Body of pancreas (tissue), 4 donors: ENCODE results near the gene USP31. TPM values are rescaled to one million over a fixed set of nuclear protein-coding genes. Genes with fewer than 3 reads are reported as not detected.

ENCODE experiments used
- ATAC-seq: fragments of 150-250 bp; one replicate; pipeline ENCODE4 v1.9.1; 2016
- DNase-seq, 4 donors: peaks; one replicate each; pipeline ENCODE4 v3.0.0-alpha.2; 2019
- H3K27ac ChIP-seq, 4 donors: fragments of 200-600 bp; sonication (generic); 1 replicate in 3 of 4; 2 replicates in 1 of 4; pipeline versions ENCODE4 v1.5.1 to v1.6.1; 2016 to 2019; ENCODE audit warnings: mild to moderate bottlenecking in 1 of 4, mixed read lengths in 1 of 4, moderate library complexity in 1 of 4
- H3K27me3 ChIP-seq, 2 donors: fragments of 200-600 bp; sonication (generic); one replicate each; pipeline ENCODE4 v1.6.0; 2016; ENCODE audit warnings: mild to moderate bottlenecking in 1 of 2
- H3K36me3 ChIP-seq, 2 donors: fragments of 200-600 bp; sonication (generic); replicated peaks in 1 of 2; 2 replicates each; pipeline ENCODE4 v1.5.1; 2016; ENCODE audit warnings: low read depth in 2 of 2; ENCODE audit not compliant: insufficient read depth in 1 of 2
- H3K4me1 ChIP-seq: fragments of 200-600 bp; sonication (generic); one replicate; pipeline ENCODE4 v1.6.0; 2016
- H3K4me3 ChIP-seq, 2 donors: fragments of 200-600 bp; sonication (generic); 1 replicate in 1 of 2; 2 replicates in 1 of 2; pipeline ENCODE4 v1.5.1; 2016 to 2019
- H3K9me3 ChIP-seq, 3 donors: fragments of 200-600 bp; sonication (generic); 1 replicate in 2 of 3; 2 replicates in 1 of 3; pipeline ENCODE4 v1.5.1; 2016
- CTCF ChIP-seq, 7 experiments: fragments of 450-650 bp in 4 of 7; fragments of 200-600 bp in 3 of 7; sonication (generic) in 3 of 7; IDR thresholded peaks; one replicate each; pipeline ENCODE4 v1.5.1; 2016 to 2019; ENCODE audit warnings: antibody characterized with exemption in 7 of 7
- POLR2A ChIP-seq, 3 donors: fragments of 450-650 bp; IDR thresholded peaks; one replicate each; pipeline ENCODE4 v1.6.1; 2016; ENCODE audit warnings: antibody characterized with exemption in 3 of 3, mild to moderate bottlenecking in 2 of 3
- WGBS, 2 donors: methylation state at CpG; one replicate each; pipeline ENCODE4 v1.1.5; 2017; 5-methylcytosine and 5-hydroxymethylcytosine counted together
- intact Hi-C: fragments of 100-400 bp; cut with DNase I; formaldehyde crosslinking; loops from one replicate; pipeline ENCODE4 v1.15.1; 2023
- total RNA-seq, 2 donors: library from RNA; depleted of rRNA; stranded (reverse); fragments of >200 nt; gene quantifications; one replicate each; pipeline ENCODE4 v1.1.0, GENCODE V29; 2016

The USP31 gene
- total RNA-seq, 2 donors from 2014 or later: 5.2 to 8.6 TPM

GRCh38 chr16:23089111-23089510 lies 60.1 kb downstream of the USP31 start:
- TF ChIP-seq CTCF (IDR thresholded peaks at IDR 0.05) (no peak), POLR2A (IDR thresholded peaks at IDR 0.05) (no peak)
- intact Hi-C loops: no loop called here
- Histone ChIP-seq H3K9me3 (no peaks in the 10 kb centered on the region), H3K27me3 (no peaks in the 10 kb centered on the region), H3K4me3 (no peak overlapping the region), H3K4me1 (no peaks in the 10 kb centered on the region), H3K36me3 (peaks cover 0 to 4% of the 10 kb centered on the region in 2 donors), H3K27ac (no peak overlapping the region)
- ATAC-seq (no peak), DNase-seq (no peak)
- WGBS, 2 donors: 89 to 92% methylated on average over 8 of the region's 8 CpGs

- Histone ChIP-seq H3K36me3 (peaks cover 0 to 4% of the 10 kb centered on the region in 2 donors), H3K4me1 (no peaks in the 10 kb centered on the region), H3K27ac (no peak overlapping the region), H3K27me3 (no peaks in the 10 kb centered on the region), H3K4me3 (no peak overlapping the region), H3K9me3 (no peaks in the 10 kb centered on the region)
- WGBS, 2 donors: 92 to 96% methylated on average over 4 of the region's 4 CpGs
- DNase-seq (no peak), ATAC-seq (no peak)
- TF ChIP-seq CTCF (IDR thresholded peaks at IDR 0.05) (no peak), POLR2A (IDR thresholded peaks at IDR 0.05) (no peak)
- intact Hi-C loops: no loop called here
Observed at GRCh38 chr16:23088018-23088417, 61.2 kb downstream of the USP31 start.

GRCh38 chr16:23085949-23086348 lies 63.3 kb downstream of the USP31 start:
- intact Hi-C loops: no loop called here
- Histone ChIP-seq H3K27me3 (no peaks in the 10 kb centered on the region), H3K36me3 (peaks cover 0 to 4% of the 10 kb centered on the region in 2 donors), H3K4me3 (no peak overlapping the region), H3K4me1 (no peaks in the 10 kb centered on the region), H3K27ac (no peak overlapping the region), H3K9me3 (no peaks in the 10 kb centered on the region)
- 79 to 83% methylated on average over 3 of the region's 3 CpGs for WGBS, 2 donors
- ATAC-seq (no peak), DNase-seq (no peak)
- TF ChIP-seq POLR2A (IDR thresholded peaks at IDR 0.05) (no peak), CTCF (IDR thresholded peaks at IDR 0.05) (no peak)

- DNase-seq: no peak
- intact Hi-C loops: no loop called here
- H3K4me1 ChIP-seq: no peaks in the 10 kb centered on the region
- ATAC-seq: no peak
- no peaks in the 10 kb centered on the region for H3K27me3 ChIP-seq
- H3K4me3 ChIP-seq: no peak overlapping the region
- H3K36me3 ChIP-seq: no peaks in the 10 kb centered on the region
- TF ChIP-seq CTCF (IDR thresholded peaks at IDR 0.05) (no peak), POLR2A (IDR thresholded peaks at IDR 0.05) (no peak)
- no peaks in the 10 kb centered on the region for H3K9me3 ChIP-seq
- no peak overlapping the region for H3K27ac ChIP-seq
- WGBS, 2 donors: 90 to 91% methylated on average over 9 of the region's 9 CpGs
Observed at GRCh38 chr16:23082161-23082788, 67.0 kb downstream of the USP31 start.

GRCh38 chr16:23081675-23082119 lies 67.6 kb downstream of the USP31 start:
- H3K27ac ChIP-seq: no peak overlapping the region
- H3K4me1 ChIP-seq: no peaks in the 10 kb centered on the region
- ATAC-seq (no peak), DNase-seq (no peak)
- WGBS, 2 donors: 84% methylated on average over 6 of the region's 6 CpGs
- H3K4me3 ChIP-seq: no peak overlapping the region
- H3K9me3 ChIP-seq: no peaks in the 10 kb centered on the region
- no peaks in the 10 kb centered on the region for H3K27me3 ChIP-seq
- no peak for TF ChIP-seq POLR2A (IDR thresholded peaks at IDR 0.05)
- no peak for TF ChIP-seq CTCF (IDR thresholded peaks at IDR 0.05)
- intact Hi-C loops: no loop called here
- no peaks in the 10 kb centered on the region for H3K36me3 ChIP-seq
